Heart left ventricle (tissue), 13 donors: ENCODE results near the gene GRK5.

Source experiments
- POLR2A ChIP-seq, 2 donors: fragments of 450-650 bp; IDR thresholded peaks; one replicate each; pipeline ENCODE4 v1.6.1; 2017; ENCODE audit warnings: antibody characterized with exemption in 2 of 2, mild to moderate bottlenecking in 2 of 2, moderate library complexity in 2 of 2
- TF ChIP-seq, protein P1 (sequence below), 12 donors: fragments of 200-600 bp; sonication (generic) in 4 of 12; IDR thresholded peaks; one replicate each; pipeline versions ENCODE4 v1.5.0 to v1.8.0; 2018 to 2022; ENCODE audit warnings: antibody characterized with exemption in 12 of 12, mild to moderate bottlenecking in 5 of 12
- donor health status: ischemic (EF 13 %, LVEDD 7.1; RV severe dilation, severe dysfunction).
- donor health status: DM: no; HTN: yes; CAD: no.
- donor health status: DM: no; HTN: no; CAD: no.
- donor health status: ischemic (EF 25% LVEDD 6.9; RV normal size, moderate dysfunction).
- donor health status: ischemic (EF 25% LVEDD 5.7; RV mildly dilated, moderate dysfunction).
- donor health status: ischemic (EF 35%, LVEDD 5.7; RV mildly dilated, moderate dysfunction).
- donor health status: nonischemic (EF 11% LVEDD 7.7; RV severe dilation, severe dysfunction).
- donor health status: DM: yes; HTN: yes; CAD: no.
- donor health status: PGD.
- donor health status: ischemic (EF 29% LVEDD 5.4; RV normal size, mild dysfunction).
- donor health status: nonischemic (EF 23%, LVEDD 6.1; RV moderate dilation, normal function).

GRCh38 chr10:119448628-119449584 lies 241.5 kb downstream of the GRK5 start:
- TF ChIP-seq POLR2A (IDR thresholded peaks at IDR 0.05), result no peak
- TF ChIP-seq, protein P1, sequence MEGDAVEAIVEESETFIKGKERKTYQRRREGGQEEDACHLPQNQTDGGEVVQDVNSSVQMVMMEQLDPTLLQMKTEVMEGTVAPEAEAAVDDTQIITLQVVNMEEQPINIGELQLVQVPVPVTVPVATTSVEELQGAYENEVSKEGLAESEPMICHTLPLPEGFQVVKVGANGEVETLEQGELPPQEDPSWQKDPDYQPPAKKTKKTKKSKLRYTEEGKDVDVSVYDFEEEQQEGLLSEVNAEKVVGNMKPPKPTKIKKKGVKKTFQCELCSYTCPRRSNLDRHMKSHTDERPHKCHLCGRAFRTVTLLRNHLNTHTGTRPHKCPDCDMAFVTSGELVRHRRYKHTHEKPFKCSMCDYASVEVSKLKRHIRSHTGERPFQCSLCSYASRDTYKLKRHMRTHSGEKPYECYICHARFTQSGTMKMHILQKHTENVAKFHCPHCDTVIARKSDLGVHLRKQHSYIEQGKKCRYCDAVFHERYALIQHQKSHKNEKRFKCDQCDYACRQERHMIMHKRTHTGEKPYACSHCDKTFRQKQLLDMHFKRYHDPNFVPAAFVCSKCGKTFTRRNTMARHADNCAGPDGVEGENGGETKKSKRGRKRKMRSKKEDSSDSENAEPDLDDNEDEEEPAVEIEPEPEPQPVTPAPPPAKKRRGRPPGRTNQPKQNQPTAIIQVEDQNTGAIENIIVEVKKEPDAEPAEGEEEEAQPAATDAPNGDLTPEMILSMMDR (IDR thresholded peaks at IDR 0.05), result no peak
